ENCODE results near the gene FABP2.
A peak's percentile ranks its signal among the peaks of the same experiment; 100 is the strongest.

Gene FABP2

GRCh38 chr4:119314356-119314755, 7.6 kb downstream of the FABP2 start:
- Histone ChIP-seq H3K9ac (ENCODE audit: low read depth in 1 of 2, low read length in 2 of 2) (no peak overlapping the region), H3K4me3 (ENCODE audit: low read length in 2 of 2) (no peak overlapping the region), H3K9me3 (ENCODE audit: control insufficient read depth in 2 of 2, low read length in 2 of 2) (no peaks in the 10 kb centered on the region), H3K27me3 (ENCODE audit: control insufficient read depth in 2 of 2, insufficient read depth in 2 of 2, low read length in 2 of 2) (no peaks in the 10 kb centered on the region), H3K36me3 (ENCODE audit: control insufficient read depth in 2 of 2, insufficient read depth in 2 of 2, low read length in 2 of 2) (no peaks in the 10 kb centered on the region), H3K27ac (ENCODE audit: low read depth in 2 of 2, low read length in 2 of 2) (no peak overlapping the region), H3K4me1 (ENCODE audit: control insufficient read depth in 2 of 2, insufficient read depth in 2 of 2, low read length in 2 of 2) (no peaks in the 10 kb centered on the region)

GRCh38 chr4:119313237-119313636, 8.7 kb downstream of the FABP2 start:
- no peaks in the 10 kb centered on the region for H3K27me3 ChIP-seq (ENCODE audit: control insufficient read depth in 2 of 2, insufficient read depth in 2 of 2, low read length in 2 of 2)
- no peak overlapping the region for H3K27ac ChIP-seq (ENCODE audit: low read depth in 2 of 2, low read length in 2 of 2)
- H3K4me3 ChIP-seq (ENCODE audit: low read length in 2 of 2), result no peak overlapping the region
- H3K4me1 ChIP-seq (ENCODE audit: control insufficient read depth in 2 of 2, insufficient read depth in 2 of 2, low read length in 2 of 2), result no peaks in the 10 kb centered on the region
- no peaks in the 10 kb centered on the region for H3K9me3 ChIP-seq (ENCODE audit: control insufficient read depth in 2 of 2, low read length in 2 of 2)
- no peaks in the 10 kb centered on the region for H3K36me3 ChIP-seq (ENCODE audit: control insufficient read depth in 2 of 2, insufficient read depth in 2 of 2, low read length in 2 of 2)
- no peak overlapping the region for H3K9ac ChIP-seq (ENCODE audit: low read depth in 1 of 2, low read length in 2 of 2)

GRCh38 chr4:119310826-119311225, 11.1 kb downstream of the FABP2 start:
- no peaks in the 10 kb centered on the region for H3K9me3 ChIP-seq (ENCODE audit: control insufficient read depth in 2 of 2, low read length in 2 of 2)
- no peak overlapping the region for H3K9ac ChIP-seq (ENCODE audit: low read depth in 1 of 2, low read length in 2 of 2)
- no peak overlapping the region for H3K27ac ChIP-seq (ENCODE audit: low read depth in 2 of 2, low read length in 2 of 2)
- no peaks in the 10 kb centered on the region for H3K27me3 ChIP-seq (ENCODE audit: control insufficient read depth in 2 of 2, insufficient read depth in 2 of 2, low read length in 2 of 2)
- H3K36me3 ChIP-seq (ENCODE audit: control insufficient read depth in 2 of 2, insufficient read depth in 2 of 2, low read length in 2 of 2), result no peaks in the 10 kb centered on the region
- no peak overlapping the region for H3K4me3 ChIP-seq (ENCODE audit: low read length in 2 of 2)
- H3K4me1 ChIP-seq (ENCODE audit: control insufficient read depth in 2 of 2, insufficient read depth in 2 of 2, low read length in 2 of 2), result peaks cover 0 to 3% of the 10 kb centered on the region in 2 donors

- Histone ChIP-seq H3K4me1 (ENCODE audit: control insufficient read depth in 2 of 2, insufficient read depth in 2 of 2, low read length in 2 of 2) (peaks cover 0 to 3% of the 10 kb centered on the region in 2 donors), H3K36me3 (ENCODE audit: control insufficient read depth in 2 of 2, insufficient read depth in 2 of 2, low read length in 2 of 2) (no peaks in the 10 kb centered on the region), H3K9me3 (ENCODE audit: control insufficient read depth in 2 of 2, low read length in 2 of 2) (no peaks in the 10 kb centered on the region), H3K4me3 (ENCODE audit: low read length in 2 of 2) (no peak overlapping the region), H3K27ac (ENCODE audit: low read depth in 2 of 2, low read length in 2 of 2) (no peak overlapping the region), H3K27me3 (ENCODE audit: control insufficient read depth in 2 of 2, insufficient read depth in 2 of 2, low read length in 2 of 2) (no peaks in the 10 kb centered on the region), H3K9ac (ENCODE audit: low read depth in 1 of 2, low read length in 2 of 2) (no peak overlapping the region)
Measured at GRCh38 chr4:119307606-119308005, 14.3 kb downstream of the FABP2 start.

GRCh38 chr4:119304431-119304830, 17.5 kb downstream of the FABP2 start:
- no peak overlapping the region for H3K27ac ChIP-seq (ENCODE audit: low read depth in 2 of 2, low read length in 2 of 2)

GRCh38 chr4:119303587-119304305, 18.2 kb downstream of the FABP2 start:
- Histone ChIP-seq H3K4me1 (ENCODE audit: control insufficient read depth in 2 of 2, insufficient read depth in 2 of 2, low read length in 2 of 2) (peaks cover 10 to 13% of the 10 kb centered on the region in 2 donors), H3K9ac (ENCODE audit: low read depth in 1 of 2, low read length in 2 of 2) (no peak overlapping the region), H3K27me3 (ENCODE audit: control insufficient read depth in 2 of 2, insufficient read depth in 2 of 2, low read length in 2 of 2) (no peaks in the 10 kb centered on the region), H3K27ac (ENCODE audit: low read depth in 2 of 2, low read length in 2 of 2) (no peak overlapping the region), H3K9me3 (ENCODE audit: control insufficient read depth in 2 of 2, low read length in 2 of 2) (no peaks in the 10 kb centered on the region), H3K36me3 (ENCODE audit: control insufficient read depth in 2 of 2, insufficient read depth in 2 of 2, low read length in 2 of 2) (no peaks in the 10 kb centered on the region), H3K4me3 (ENCODE audit: low read length in 2 of 2) (no peak overlapping the region)

More at GRCh38 chr4:119304431-119304830, 17.5 kb downstream of the FABP2 start:
- H3K27me3 ChIP-seq (ENCODE audit: control insufficient read depth in 2 of 2, insufficient read depth in 2 of 2, low read length in 2 of 2), result no peaks in the 10 kb centered on the region
- H3K9ac ChIP-seq (ENCODE audit: low read depth in 1 of 2, low read length in 2 of 2), result no peak overlapping the region
- H3K9me3 ChIP-seq (ENCODE audit: control insufficient read depth in 2 of 2, low read length in 2 of 2), result no peaks in the 10 kb centered on the region
- no peak overlapping the region for H3K4me3 ChIP-seq (ENCODE audit: low read length in 2 of 2)
- H3K36me3 ChIP-seq (ENCODE audit: control insufficient read depth in 2 of 2, insufficient read depth in 2 of 2, low read length in 2 of 2), result no peaks in the 10 kb centered on the region
- H3K4me1 ChIP-seq (ENCODE audit: control insufficient read depth in 2 of 2, insufficient read depth in 2 of 2, low read length in 2 of 2), result peaks cover 3 to 6% of the 10 kb centered on the region in 2 donors

- H3K4me3 ChIP-seq (ENCODE audit: low read length in 2 of 2), result no peak overlapping the region
- no peaks in the 10 kb centered on the region for H3K27me3 ChIP-seq (ENCODE audit: control insufficient read depth in 2 of 2, insufficient read depth in 2 of 2, low read length in 2 of 2)
- H3K9ac ChIP-seq (ENCODE audit: low read depth in 1 of 2, low read length in 2 of 2), result no peak overlapping the region
- peaks cover 17% of the 10 kb centered on the region in 2 donors for H3K4me1 ChIP-seq (ENCODE audit: control insufficient read depth in 2 of 2, insufficient read depth in 2 of 2, low read length in 2 of 2)
- no peak overlapping the region for H3K27ac ChIP-seq (ENCODE audit: low read depth in 2 of 2, low read length in 2 of 2)
- peaks cover under 1 to 2% of the 10 kb centered on the region in 2 donors for H3K36me3 ChIP-seq (ENCODE audit: control insufficient read depth in 2 of 2, insufficient read depth in 2 of 2, low read length in 2 of 2)
- H3K9me3 ChIP-seq (ENCODE audit: control insufficient read depth in 2 of 2, low read length in 2 of 2), result no peaks in the 10 kb centered on the region
Measured at GRCh38 chr4:119302073-119302832, 19.7 kb downstream of the FABP2 start.

- Histone ChIP-seq H3K4me1 (ENCODE audit: control insufficient read depth in 2 of 2, insufficient read depth in 2 of 2, low read length in 2 of 2) (peaks cover 14 to 17% of the 10 kb centered on the region in 2 donors), H3K36me3 (ENCODE audit: control insufficient read depth in 2 of 2, insufficient read depth in 2 of 2, low read length in 2 of 2) (peaks cover 6 to 19% of the 10 kb centered on the region in 2 donors), H3K27me3 (ENCODE audit: control insufficient read depth in 2 of 2, insufficient read depth in 2 of 2, low read length in 2 of 2) (no peaks in the 10 kb centered on the region), H3K9me3 (ENCODE audit: control insufficient read depth in 2 of 2, low read length in 2 of 2) (no peaks in the 10 kb centered on the region), H3K9ac (ENCODE audit: low read depth in 1 of 2, low read length in 2 of 2) (peak overlapping the region; percentile 81 to 98), H3K4me3 (ENCODE audit: low read length in 2 of 2) (peak overlapping the region; percentile 87 to 99), H3K27ac (ENCODE audit: low read depth in 2 of 2, low read length in 2 of 2) (peak overlapping the region; percentile 94 to 96)
Measured at GRCh38 chr4:119300101-119300978, 21.6 kb downstream of the FABP2 start.

- Histone ChIP-seq H3K36me3 (ENCODE audit: control insufficient read depth in 2 of 2, insufficient read depth in 2 of 2, low read length in 2 of 2) (peaks cover 6 to 20% of the 10 kb centered on the region in 2 donors), H3K9ac (ENCODE audit: low read depth in 1 of 2, low read length in 2 of 2) (peak overlapping the region; percentile 81 to 98), H3K4me3 (ENCODE audit: low read length in 2 of 2) (peak overlapping the region; percentile 87 to 99), H3K27me3 (ENCODE audit: control insufficient read depth in 2 of 2, insufficient read depth in 2 of 2, low read length in 2 of 2) (no peaks in the 10 kb centered on the region), H3K4me1 (ENCODE audit: control insufficient read depth in 2 of 2, insufficient read depth in 2 of 2, low read length in 2 of 2) (peaks cover 14 to 17% of the 10 kb centered on the region in 2 donors), H3K27ac (ENCODE audit: low read depth in 2 of 2, low read length in 2 of 2) (peak overlapping the region; percentile 94 to 96), H3K9me3 (ENCODE audit: control insufficient read depth in 2 of 2, low read length in 2 of 2) (no peaks in the 10 kb centered on the region)
Measured at GRCh38 chr4:119299741-119300100, 22.2 kb downstream of the FABP2 start.

Measured in mucosa of rectum (tissue), 2 donors.